ENCODE measurements around the gene NUCKS1. TPM values are rescaled to one million over a fixed set of nuclear protein-coding genes. Genes with fewer than 3 reads are reported as not detected.

Gene NUCKS1
- total RNA-seq, 1 experiment from 2014 or later: 401 TPM

GRCh38 chr1:205701891-205702290, 48.1 kb downstream of the NUCKS1 start:
- CTCF ChIA-PET: interaction anchor here (0.5 to 4.3 kb wide), 9 partner anchors 10 to 275 kb away, joined by 3 to 73 read pairs (median 8); partner anchors contain the start of gene SLC45A3

GRCh38 chr1:205701420-205701819, 48.6 kb downstream of the NUCKS1 start:
- CTCF ChIA-PET: interaction anchor here (0.5 to 4.3 kb wide), 8 partner anchors 10 to 276 kb away, joined by 3 to 73 read pairs (median 7); partner anchors contain the start of gene SLC45A3
- POLR2A ChIA-PET: interaction anchor here (0.6 kb wide), 2 partner anchors 49 to 51 kb away, joined by 3 to 6 read pairs; no protein-coding TSS in a partner anchor
- Mint-ChIP-seq H3K27ac (no peak overlapping the region), H3K9me3 (no peaks in the 10 kb centered on the region), H3K27me3 (ENCODE audit: low read depth) (no peaks in the 10 kb centered on the region), H3K4me1 (peaks cover 17% of the 10 kb centered on the region), H3K4me3 (no peak overlapping the region), H3K36me3 (no peaks in the 10 kb centered on the region)
- DNase-seq (ENCODE audit: low spot score) (no peak), ATAC-seq (no peak; the same call in 1 of the 2 replicates)
- TF ChIP-seq E2F5 (CRISPR knock-in tag; IDR thresholded peaks at IDR 0.05) (0 out of 2 replicates have a peak, but pooled peaks have one; percentile 21), ZNF396 (CRISPR knock-in tag; IDR thresholded peaks at IDR 0.05; ENCODE audit: borderline replicate concordance) (no peak), NFATC4 (CRISPR knock-in tag; IDR thresholded peaks at IDR 0.05) (no peak)

More at GRCh38 chr1:205701891-205702290, 48.1 kb downstream of the NUCKS1 start:
- Mint-ChIP-seq H3K9me3 (no peaks in the 10 kb centered on the region), H3K4me1 (peaks cover 17% of the 10 kb centered on the region), H3K36me3 (no peaks in the 10 kb centered on the region; the same call in 1 of the 2 replicates), H3K27ac (0 out of 2 replicates have a peak overlapping the region, but pooled peaks have one; percentile 37), H3K4me3 (no peak overlapping the region), H3K27me3 (ENCODE audit: low read depth) (no peaks in the 10 kb centered on the region)
- TF ChIP-seq RORB (CRISPR knock-in tag; IDR thresholded peaks at IDR 0.05) (no peak), ATF1 (CRISPR knock-in tag; IDR thresholded peaks at IDR 0.05) (no peak), SMAD3 (CRISPR knock-in tag; IDR thresholded peaks at IDR 0.05; ENCODE audit: borderline replicate concordance) (no peak)
- POLR2A ChIA-PET: interaction anchor here (0.6 kb wide), 1 partner anchor 51 kb away, joined by 6 read pairs; no protein-coding TSS in a partner anchor
- ATAC-seq: 0 out of 2 replicates have a peak, but pooled peaks have one; percentile 7
- DNase-seq (ENCODE audit: low spot score): no peak

- H3K4me1 Mint-ChIP-seq: peaks cover 17% of the 10 kb centered on the region
- H3K27me3 Mint-ChIP-seq (ENCODE audit: low read depth): no peaks in the 10 kb centered on the region
- CTCF ChIA-PET: interaction anchor here (0.6 to 4.3 kb wide), 7 partner anchors 11 to 276 kb away, joined by 3 to 73 read pairs (median 8); partner anchors contain the start of gene SLC45A3
Measured at GRCh38 chr1:205700865-205701401, 49.0 kb downstream of the NUCKS1 start.

More at GRCh38 chr1:205700865-205701401, 49.0 kb downstream of the NUCKS1 start:
- peak; percentile 57 for ATAC-seq
- Mint-ChIP-seq H3K9me3 (no peaks in the 10 kb centered on the region), H3K27ac (no peak overlapping the region), H3K4me3 (no peak overlapping the region), H3K36me3 (no peaks in the 10 kb centered on the region)
- peak; percentile 34 for DNase-seq (ENCODE audit: low spot score)
- POLR2A ChIA-PET: interaction anchor here (0.6 kb wide), 1 partner anchor 48 kb away, joined by 3 read pairs; no protein-coding TSS in a partner anchor
- TF ChIP-seq CTCF (IDR thresholded peaks at IDR 0.05): no peak
- no peak for TF ChIP-seq MAX (CRISPR knock-in tag; IDR thresholded peaks at IDR 0.05)
- TF ChIP-seq ERG (CRISPR knock-in tag; IDR thresholded peaks at IDR 0.05): no peak
- no peak for TF ChIP-seq MYBL2 (CRISPR knock-in tag; IDR thresholded peaks at IDR 0.05)
- no peak for TF ChIP-seq SP1 (CRISPR knock-in tag; conservative IDR thresholded peaks at IDR 0.05)
